H1 (cell line): ENCODE data around the gene RGMB. TPM values are rescaled to one million over a fixed set of nuclear protein-coding genes. Genes with fewer than 3 reads are reported as not detected.

Experiments used
- CTCF ChIA-PET: fragments of 300-600 bp; sonication (Branson Sonifier 250); formaldehyde crosslinking; loops from one replicate; lab custom pipeline; 2021; ENCODE audit not compliant: partially characterized antibody; lab: Charles Lee
- POLR2A ChIA-PET: fragments of 300-600 bp; sonication (Branson Sonifier 250); formaldehyde crosslinking; loops from one replicate; lab custom pipeline; 2021; ENCODE audit warnings: inconsistent platforms; ENCODE audit not compliant: partially characterized antibody; lab: Charles Lee
- DNase-seq, 2 experiments: peaks; one replicate each; pipeline versions ENCODE4 v3.0.0 to v3.0.0-alpha.2; 2010 to 2022; ENCODE audit warnings: low spot score in 2 of 2, low read depth in 1 of 2, mixed read lengths in 1 of 2
- FAIRE-seq: peaks from 2 replicates; lab custom pipeline; 2011; peaks lifted over from hg19 to GRCh38; lab: Jason Lieb, UNC
- H2AFZ ChIP-seq: 2 replicates; pipeline ENCODE4 v1.8.1; 2012; ENCODE audit warnings: low read length, inconsistent platforms
- H2AK5ac ChIP-seq: 2 replicates; pipeline ENCODE4 v1.6.1; 2013; ENCODE audit warnings: low read depth, low read length
- H2BK120ac ChIP-seq: replicated peaks from 2 replicates; pipeline ENCODE3; 2013; ENCODE audit warnings: low read depth, low read length, inconsistent platforms
- H2BK12ac ChIP-seq: 2 replicates; pipeline ENCODE4 v1.6.1; 2013; ENCODE audit warnings: low read depth, low read length
- H2BK15ac ChIP-seq: 2 replicates; pipeline ENCODE4 v1.6.1; 2013; ENCODE audit warnings: low read length
- H2BK20ac ChIP-seq: 2 replicates; pipeline ENCODE4 v1.6.1; 2013; ENCODE audit warnings: low read length
- H2BK5ac ChIP-seq: 2 replicates; pipeline ENCODE4 v1.6.1; 2013; ENCODE audit warnings: low read depth, low read length
- H3K14ac ChIP-seq: 2 replicates; pipeline ENCODE4 v1.6.1; 2013; ENCODE audit warnings: inconsistent platforms; ENCODE audit not compliant: insufficient read length
- H3K18ac ChIP-seq: 2 replicates; pipeline ENCODE4 v1.6.1; 2013; ENCODE audit warnings: low read length; ENCODE audit errors: extremely low read depth
- H3K23ac ChIP-seq: 2 replicates; pipeline ENCODE4 v1.6.1; 2013; ENCODE audit warnings: inconsistent platforms; ENCODE audit not compliant: insufficient read length
- H3K23me2 ChIP-seq: 2 replicates; pipeline ENCODE4 v1.6.1; 2013; ENCODE audit warnings: low read depth, low read length
- H3K27ac ChIP-seq: 2 replicates; pipeline ENCODE4 v1.6.1; 2011; ENCODE audit warnings: low read depth, low read length, inconsistent platforms
- H3K27me3 ChIP-seq, 4 experiments: replicated peaks in 1 of 4; 1 replicate in 1 of 4; 2 replicates in 3 of 4; pipeline versions ENCODE4 v1.6.1 to v1.8.1; 2011 to 2013; ENCODE audit warnings: low read length in 3 of 4, mild to moderate bottlenecking in 3 of 4, inconsistent platforms in 2 of 4, mixed read lengths in 2 of 4, moderate library complexity in 1 of 4; ENCODE audit not compliant: control insufficient read depth in 3 of 4, insufficient read depth in 3 of 4; ENCODE audit errors: extremely low read depth in 1 of 4
- H3K36me3 ChIP-seq, 4 experiments: 2 replicates each; pipeline versions ENCODE4 v1.6.1 to v1.8.1; 2011 to 2013; ENCODE audit warnings: mild to moderate bottlenecking in 4 of 4, low read length in 3 of 4, moderate library complexity in 2 of 4, control low read depth in 1 of 4, inconsistent platforms in 1 of 4; ENCODE audit not compliant: insufficient read depth in 4 of 4, control insufficient read depth in 2 of 4
- H3K4ac ChIP-seq: replicated peaks from 2 replicates; pipeline ENCODE3; 2013; ENCODE audit warnings: low read length, low read depth, mixed read lengths, inconsistent platforms; ENCODE audit not compliant: insufficient read length
- H3K4me1 ChIP-seq, 4 experiments: replicated peaks in 1 of 4; 1 replicate in 1 of 4; 2 replicates in 3 of 4; pipeline versions ENCODE4 v1.6.1 to v1.8.1; 2011 to 2013; ENCODE audit warnings: low read length in 3 of 4, inconsistent platforms in 2 of 4, mixed read lengths in 1 of 4; ENCODE audit not compliant: insufficient read depth in 4 of 4, control insufficient read depth in 3 of 4
- H3K4me2 ChIP-seq, 2 experiments: 2 replicates each; pipeline versions ENCODE4 v1.6.1 to v1.8.1; 2011 to 2013; ENCODE audit warnings: low read depth in 2 of 2, low read length in 2 of 2, control low read depth in 1 of 2, inconsistent platforms in 1 of 2, mild to moderate bottlenecking in 1 of 2; ENCODE audit not compliant: insufficient read depth in 1 of 2
- H3K4me3 ChIP-seq, 4 experiments: fragments of 200-600, 300-600 bp in 1 of 4; sonication (generic), shearing (Covaris generic), sonication (Bioruptor Twin) in 1 of 4; 2 replicates each; pipeline versions ENCODE4 v1.5.1 to v1.8.1; 2011 to 2016; ENCODE audit warnings: low read length in 4 of 4, low read depth in 3 of 4, control low read depth in 2 of 4, inconsistent platforms in 2 of 4, mild to moderate bottlenecking in 2 of 4, mixed read lengths in 1 of 4, moderate library complexity in 1 of 4; ENCODE audit not compliant: insufficient read depth in 2 of 4; ENCODE audit errors: extremely low read depth in 1 of 4
- H3K56ac ChIP-seq: replicated peaks from 2 replicates; pipeline ENCODE3; 2013; ENCODE audit warnings: low read depth, mild to moderate bottlenecking, mixed read lengths, low read length, inconsistent platforms; ENCODE audit not compliant: insufficient read length
- H3K79me1 ChIP-seq: 2 replicates; pipeline ENCODE4 v1.6.1; 2013; ENCODE audit warnings: low read depth, low read length, control low read depth
- H3K79me2 ChIP-seq, 2 experiments: 2 replicates each; pipeline versions ENCODE4 v1.6.1 to v1.8.1; 2012 to 2013; ENCODE audit warnings: low read length in 2 of 2, mild to moderate bottlenecking in 2 of 2, inconsistent platforms in 1 of 2; ENCODE audit not compliant: insufficient read depth in 2 of 2, control insufficient read depth in 1 of 2
- H3K9ac ChIP-seq, 4 experiments: replicated peaks in 1 of 4; 1 replicate in 1 of 4; 2 replicates in 3 of 4; pipeline versions ENCODE4 v1.6.1 to v1.8.1; 2011 to 2013; ENCODE audit warnings: low read depth in 3 of 4, low read length in 3 of 4, control low read depth in 2 of 4, mild to moderate bottlenecking in 2 of 4, moderate library complexity in 2 of 4, inconsistent platforms in 1 of 4; ENCODE audit errors: extremely low read depth in 1 of 4
- H3K9me3 ChIP-seq, 2 experiments: 2 replicates each; pipeline versions ENCODE4 v1.6.1 to v1.8.1; 2012 to 2013; ENCODE audit warnings: mild to moderate bottlenecking in 2 of 2, moderate library complexity in 2 of 2, control low read depth in 1 of 2, inconsistent platforms in 1 of 2, low read depth in 1 of 2, low read length in 1 of 2, mixed read lengths in 1 of 2; ENCODE audit not compliant: insufficient read depth in 2 of 2
- H4K20me1 ChIP-seq, 2 experiments: replicated peaks in 1 of 2; 2 replicates each; pipeline versions ENCODE3 to v1.8.1; 2011 to 2013; ENCODE audit warnings: inconsistent platforms in 2 of 2, low read length in 2 of 2, mild to moderate bottlenecking in 1 of 2; ENCODE audit not compliant: insufficient read depth in 2 of 2, control insufficient read depth in 1 of 2
- H4K5ac ChIP-seq: 2 replicates; pipeline ENCODE4 v1.6.1; 2013; ENCODE audit warnings: low read length, low read depth, mixed read lengths, inconsistent platforms; ENCODE audit not compliant: insufficient read length
- H4K8ac ChIP-seq: 2 replicates; pipeline ENCODE4 v1.8.0; 2013; ENCODE audit warnings: mild to moderate bottlenecking, moderate library complexity, low read length, inconsistent platforms; ENCODE audit not compliant: insufficient read depth; ENCODE audit errors: extremely low read depth
- H4K91ac ChIP-seq: replicated peaks from 2 replicates; pipeline ENCODE3; 2013; ENCODE audit warnings: low read length, mixed read lengths, inconsistent platforms; ENCODE audit not compliant: insufficient read length
- CBX8 ChIP-seq: fragments of 300-800, 300-1000 bp; sonication (generic); IDR thresholded peaks from 2 replicates; pipeline ENCODE4 v1.7.1; 2016; ENCODE audit warnings: low read depth, low read length, borderline replicate concordance
- EGR1 ChIP-seq: IDR thresholded peaks from 2 replicates; pipeline ENCODE4 v1.6.1; 2011; ENCODE audit warnings: low read depth, low read length, borderline replicate concordance
- EP300 ChIP-seq, 2 experiments: IDR thresholded peaks; 1 replicate in 1 of 2; 2 replicates in 1 of 2; pipeline ENCODE4 v1.6.1; 2011 to 2012; ENCODE audit warnings: low read depth in 2 of 2, low read length in 2 of 2, mild to moderate bottlenecking in 2 of 2, borderline replicate concordance in 1 of 2, inconsistent platforms in 1 of 2, moderate library complexity in 1 of 2
- FOSL1 ChIP-seq: IDR thresholded peaks from 2 replicates; pipeline ENCODE4 v1.6.1; 2011; ENCODE audit warnings: mild to moderate bottlenecking, low read depth, low read length, moderate library complexity; ENCODE audit not compliant: insufficient read depth
- RNF2 ChIP-seq: fragments of 200-900, 300-1000 bp; sonication (generic); IDR thresholded peaks from 2 replicates; pipeline ENCODE4 v1.7.1; 2016; ENCODE audit warnings: borderline replicate concordance, low read depth, mild to moderate bottlenecking, antibody characterized with exemption, low read length; ENCODE audit not compliant: poor library complexity, severe bottlenecking; ENCODE audit errors: missing control alignments
- SIN3A ChIP-seq, 2 experiments: IDR thresholded peaks in 1 of 2; conservative IDR thresholded peaks in 1 of 2; 2 replicates each; pipeline ENCODE4 v1.6.1; 2011 to 2012; ENCODE audit warnings: low read length in 2 of 2, improper control_type of control experiment in 1 of 2, low read depth in 1 of 2, mild to moderate bottlenecking in 1 of 2
- SUZ12 ChIP-seq: fragments of 200-600 bp; sonication (generic); IDR thresholded peaks from 2 replicates; pipeline ENCODE4 v1.6.1; 2012; ENCODE audit warnings: mild to moderate bottlenecking, inconsistent platforms, low read length, moderate library complexity, mixed read lengths
- ZNF274 ChIP-seq: IDR thresholded peaks from 2 replicates; pipeline ENCODE4 v1.7.0; 2012; ENCODE audit warnings: low read length, borderline replicate concordance; ENCODE audit errors: extremely low read depth
- WGBS, 2 experiments: shearing (Covaris generic) in 1 of 2; methylation state at CpG; one replicate each; pipeline versions ENCODE4 v1.1.6 to v1.1.7; 2013 to 2015; ENCODE audit warnings: low lambda C conversion rate in 2 of 2, mixed read lengths in 2 of 2, inconsistent platforms in 1 of 2, low coverage in 1 of 2, missing lambda C conversion rate in 1 of 2; ENCODE audit not compliant: insufficient replicate concordance in 2 of 2, insufficient coverage in 1 of 2, insufficient read length in 1 of 2; ENCODE audit errors: extremely low coverage in 1 of 2, missing lambda C conversion rate in 1 of 2; 5-methylcytosine and 5-hydroxymethylcytosine counted together
- polyA plus RNA-seq, 7 experiments: library from polyadenylated mRNA; depleted of rRNA in 3 of 7; stranded (reverse) in 5 of 7; unstranded in 2 of 7; fragments of >200 nt in 5 of 7; fragments of 200-250 nt in 2 of 7; gene quantifications; 1 replicate in 5 of 7; 2 replicates in 1 of 7; 4 replicates in 1 of 7; pipeline versions ENCODE4 v1.2.1 to v1.2.3, GENCODE V29; 2011 to 2013; ENCODE audit warnings: missing spikeins in 2 of 7, mixed read lengths in 2 of 7
- total RNA-seq: library from RNA; stranded (reverse); fragmentation: NEBNext Ultra II Directional; extraction: Animal tissue kit (Norgen Biotek cat#: 25700); gene quantifications from 2 replicates; pipeline ENCODE4 v1.2.1, GENCODE V29; 2021
- TF ChIP-seq, protein P1 (sequence below), 3 experiments: IDR thresholded peaks; 1 replicate in 2 of 3; 2 replicates in 1 of 3; pipeline versions ENCODE4 v1.5.1 to v1.6.1; 2011; ENCODE audit warnings: low read length in 3 of 3, mild to moderate bottlenecking in 3 of 3, inconsistent platforms in 2 of 3, low read depth in 1 of 3, moderate library complexity in 1 of 3; ENCODE audit not compliant: insufficient read depth in 1 of 3; ENCODE audit errors: control extremely low read depth in 1 of 3

The RGMB gene
- total and polyA plus RNA-seq, 2 of the 8 experiments (the other 6 are each of a cell fraction or from before 2014, with no cell fraction given), result 11.7 to 27.0 TPM

DNA sequence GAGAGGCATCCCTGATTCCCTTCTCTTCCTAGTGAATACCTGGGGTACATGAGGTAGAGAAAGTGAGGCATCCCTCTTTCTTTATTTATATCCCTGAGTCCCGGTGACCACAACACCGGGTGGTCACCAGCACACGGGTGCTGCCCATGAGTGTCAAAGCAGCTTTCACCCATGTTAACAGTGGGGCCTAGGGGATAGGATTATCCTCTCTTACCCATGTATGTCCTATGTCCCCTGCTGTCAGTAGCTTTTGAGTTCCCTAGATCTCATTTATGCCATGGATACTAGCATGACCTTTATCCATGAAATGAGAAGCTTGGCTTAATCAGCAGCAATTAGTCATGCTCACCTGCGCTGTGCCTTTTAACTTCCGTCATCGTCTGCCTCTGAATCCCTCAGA, 71.4 kb downstream of the RGMB start:
- no peak for FAIRE-seq
- 85% methylated on average over 6 of the region's 6 CpGs; no CpG with 5 or more reads in 1 of the 2 experiments for WGBS, 2 experiments
- CTCF ChIA-PET, result interaction anchor here (0.6 kb wide), 1 partner anchor 216 kb away, joined by 4 read pairs; no protein-coding TSS in a partner anchor
- TF ChIP-seq, protein P1, sequence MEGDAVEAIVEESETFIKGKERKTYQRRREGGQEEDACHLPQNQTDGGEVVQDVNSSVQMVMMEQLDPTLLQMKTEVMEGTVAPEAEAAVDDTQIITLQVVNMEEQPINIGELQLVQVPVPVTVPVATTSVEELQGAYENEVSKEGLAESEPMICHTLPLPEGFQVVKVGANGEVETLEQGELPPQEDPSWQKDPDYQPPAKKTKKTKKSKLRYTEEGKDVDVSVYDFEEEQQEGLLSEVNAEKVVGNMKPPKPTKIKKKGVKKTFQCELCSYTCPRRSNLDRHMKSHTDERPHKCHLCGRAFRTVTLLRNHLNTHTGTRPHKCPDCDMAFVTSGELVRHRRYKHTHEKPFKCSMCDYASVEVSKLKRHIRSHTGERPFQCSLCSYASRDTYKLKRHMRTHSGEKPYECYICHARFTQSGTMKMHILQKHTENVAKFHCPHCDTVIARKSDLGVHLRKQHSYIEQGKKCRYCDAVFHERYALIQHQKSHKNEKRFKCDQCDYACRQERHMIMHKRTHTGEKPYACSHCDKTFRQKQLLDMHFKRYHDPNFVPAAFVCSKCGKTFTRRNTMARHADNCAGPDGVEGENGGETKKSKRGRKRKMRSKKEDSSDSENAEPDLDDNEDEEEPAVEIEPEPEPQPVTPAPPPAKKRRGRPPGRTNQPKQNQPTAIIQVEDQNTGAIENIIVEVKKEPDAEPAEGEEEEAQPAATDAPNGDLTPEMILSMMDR (IDR thresholded peaks at IDR 0.05; ENCODE audit: control extremely low read depth in 1 of 3, insufficient read depth in 1 of 3, low read depth in 1 of 3, low read length in 3 of 3), result no peak
- TF ChIP-seq EP300 (IDR thresholded peaks at IDR 0.05; ENCODE audit: borderline replicate concordance in 1 of 2, low read depth in 2 of 2, low read length in 2 of 2) (no peak), SUZ12 (no peak), FOSL1 (no peak), CBX8 (no peak), RNF2 (no peak), ZNF274 (no peak), SIN3A (conservative IDR thresholded peaks at IDR 0.05 in 1 of 2, IDR thresholded peaks at IDR 0.05 in 1 of 2; ENCODE audit: low read depth in 1 of 2, low read length in 2 of 2) (no peak), EGR1 (no peak)

More for the DNA sequence above, 71.4 kb downstream of the RGMB start:
- Histone ChIP-seq H4K91ac (no peak overlapping the region), H3K18ac (no peak overlapping the region; the same call in 1 of the 2 replicates), H3K14ac (no peak overlapping the region), H3K4me2 (no peak overlapping the region), H3K79me2 (no peaks in the 10 kb centered on the region), H2AFZ (no peak overlapping the region), H3K9me3 (peaks cover 16 to 30% of the 10 kb centered on the region in 2 experiments), H4K20me1 (no peaks in the 10 kb centered on the region), H3K4me3 (peak overlapping the region in 1 of 4 experiments; percentile 13; a peak in 1 of 8 replicates), H2AK5ac (no peak overlapping the region), H2BK15ac (no peak overlapping the region), H3K23me2 (no peaks in the 10 kb centered on the region), H3K9ac (no peak overlapping the region), H2BK12ac (no peak overlapping the region), H3K56ac (no peak overlapping the region), H4K5ac (no peak overlapping the region), H3K79me1 (no peaks in the 10 kb centered on the region), H3K36me3 (0 out of 8 replicates have a peak, but pooled peaks cover 0 to 3% (median 0%) of the 10 kb centered on the region in 4 experiments), H3K23ac (no peak overlapping the region), H2BK120ac (no peak overlapping the region), H4K8ac (no peak overlapping the region), H3K4me1 (no peaks in the 10 kb centered on the region), H3K27me3 (no peaks in the 10 kb centered on the region), H3K4ac (no peak overlapping the region), H2BK5ac (no peak overlapping the region), H3K27ac (no peak overlapping the region), H2BK20ac (no peak overlapping the region)
- no peak for DNase-seq
- POLR2A ChIA-PET, result interaction anchor here (0.7 kb wide), 1 partner anchor 11 kb away, joined by 3 read pairs; no protein-coding TSS in a partner anchor
